Common myeloid progenitor, CD34-positive (primary cell): Measurements from ENCODE around the gene MAGIX.
A peak's percentile ranks its signal among the peaks of the same experiment; 100 is the strongest.

Source experiments
- CTCF ChIA-PET: fragments of 350-600 bp; sonication (Branson Sonifier 250); formaldehyde crosslinking; loops from one replicate; lab custom pipeline; 2021; ENCODE audit warnings: antibody characterized with exemption; lab: Charles Lee
- POLR2A ChIA-PET: fragments of 350-600 bp; sonication (Branson Sonifier 250); formaldehyde crosslinking; loops from one replicate; lab custom pipeline; 2021; ENCODE audit warnings: antibody characterized with exemption; lab: Charles Lee
- DNase-seq, 3 donors: peaks; one replicate each; pipeline versions ENCODE4 v3.0.0 to v3.0.0-alpha.2; 2013
- H3K27ac ChIP-seq, 2 experiments: 1 replicate in 1 of 2; 2 replicates in 1 of 2; pipeline ENCODE4 v1.7.0; 2013; ENCODE audit warnings: inconsistent platforms in 2 of 2, low read length in 2 of 2, mild to moderate bottlenecking in 2 of 2, low read depth in 1 of 2, moderate library complexity in 1 of 2; ENCODE audit not compliant: severe bottlenecking in 2 of 2, insufficient read depth in 1 of 2, poor library complexity in 1 of 2
- H3K27me3 ChIP-seq, 5 experiments: replicated peaks in 2 of 5; 1 replicate in 3 of 5; 2 replicates in 2 of 5; pipeline versions ENCODE4 v1.6.1 to v1.7.0; 2013; ENCODE audit warnings: low read length in 4 of 5, mild to moderate bottlenecking in 2 of 5, moderate library complexity in 2 of 5, inconsistent platforms in 1 of 5; ENCODE audit not compliant: insufficient read depth in 5 of 5, control insufficient read depth in 4 of 5
- H3K36me3 ChIP-seq, 4 experiments: 1 replicate in 2 of 4; 2 replicates in 2 of 4; pipeline versions ENCODE4 v1.6.1 to v1.7.0; 2013; ENCODE audit warnings: low read length in 3 of 4, control low read depth in 1 of 4, mild to moderate bottlenecking in 1 of 4; ENCODE audit not compliant: control insufficient read depth in 4 of 4, insufficient read depth in 4 of 4
- H3K4me1 ChIP-seq, 4 experiments: 1 replicate in 3 of 4; 2 replicates in 1 of 4; pipeline versions ENCODE4 v1.6.1 to v1.7.1; 2013; ENCODE audit warnings: low read length in 3 of 4, mild to moderate bottlenecking in 3 of 4, control low read depth in 1 of 4, inconsistent platforms in 1 of 4, moderate library complexity in 1 of 4; ENCODE audit not compliant: control insufficient read depth in 4 of 4, insufficient read depth in 4 of 4; ENCODE audit errors: control extremely low read depth in 1 of 4
- H3K4me3 ChIP-seq, 7 experiments: 1 replicate in 4 of 7; 2 replicates in 3 of 7; pipeline versions ENCODE4 v1.5.1 to v1.7.0; 2013; ENCODE audit warnings: mild to moderate bottlenecking in 7 of 7, low read length in 6 of 7, moderate library complexity in 6 of 7, inconsistent platforms in 2 of 7, low read depth in 2 of 7, control low read depth in 1 of 7; ENCODE audit not compliant: insufficient read depth in 4 of 7, control insufficient read depth in 1 of 7; ENCODE audit errors: extremely low read depth in 1 of 7
- H3K9me3 ChIP-seq, 5 experiments: 1 replicate in 4 of 5; 2 replicates in 1 of 5; pipeline versions ENCODE4 v1.6.1 to v1.7.1; 2013; ENCODE audit warnings: low read length in 4 of 5, mild to moderate bottlenecking in 2 of 5, inconsistent platforms in 1 of 5, low read depth in 1 of 5, moderate library complexity in 1 of 5; ENCODE audit not compliant: control insufficient read depth in 4 of 5, insufficient read depth in 2 of 5; ENCODE audit errors: control extremely low read depth in 1 of 5
- WGBS: methylation state at CpG from one replicate; pipeline ENCODE4 v1.1.5; 2013; ENCODE audit not compliant: insufficient coverage; 5-methylcytosine and 5-hydroxymethylcytosine counted together

MAGIX gene

GRCh38 chrX:49165901-49166881, 3.6 kb downstream of the MAGIX start:
- WGBS = 38% methylated on average over 38 of the region's 61 CpGs
- H3K9me3 ChIP-seq = peaks cover 0 to 3% (median 0%) of the 10 kb centered on the region in 5 experiments
- no peaks in the 10 kb centered on the region for H3K36me3 ChIP-seq
- peak overlapping the region; percentile 74 to 92 for H3K27ac ChIP-seq
- peak overlapping the region; percentile 25 to 69 (median 51) for H3K4me3 ChIP-seq
- DNase-seq = peak; percentile 85 to 94 (median 91)
- H3K4me1 ChIP-seq = peaks cover 6 to 60% (median 40%) of the 10 kb centered on the region in 4 experiments
- CTCF ChIA-PET = interaction anchor here (0.7 to 5.2 kb wide), 10 partner anchors 11 to 85 kb away, joined by 3 to 27 read pairs (median 6); no protein-coding TSS in a partner anchor
- no peaks in the 10 kb centered on the region for H3K27me3 ChIP-seq
- POLR2A ChIA-PET = interaction anchor here (0.6 to 2.1 kb wide), 11 partner anchors 9 to 268 kb away, joined by 3 to 10 read pairs (median 4); partner anchors contain the start of genes GRIPAP1, PQBP1 and TIMM17B

- Histone ChIP-seq H3K27ac (peak overlapping the region; percentile 74 to 92), H3K9me3 (peaks cover 0 to 8% (median 0%) of the 10 kb centered on the region in 5 experiments), H3K4me1 (peaks cover 6 to 65% (median 41%) of the 10 kb centered on the region in 4 experiments), H3K27me3 (no peaks in the 10 kb centered on the region), H3K36me3 (no peaks in the 10 kb centered on the region), H3K4me3 (peak overlapping the region in 6 of 7 experiments; percentile 44 to 69 (median 51))
- POLR2A ChIA-PET = interaction anchor here (0.6 to 2.1 kb wide), 12 partner anchors 8 to 269 kb away, joined by 3 to 10 read pairs (median 4); partner anchors contain the start of genes GRIPAP1, PQBP1 and TIMM17B
- 40% methylated on average over 33 of the region's 35 CpGs for WGBS
- CTCF ChIA-PET = interaction anchor here (0.7 to 5.2 kb wide), 12 partner anchors 8 to 212 kb away, joined by 3 to 27 read pairs (median 4); no protein-coding TSS in a partner anchor
- DNase-seq = peak; percentile 92 to 97 (median 97)
Measured at GRCh38 chrX:49166914-49167739, 4.6 kb downstream of the MAGIX start.

- H3K4me3 ChIP-seq = peak overlapping the region in 6 of 7 experiments; percentile 19 to 69 (median 44)
- CTCF ChIA-PET = interaction anchor here (1.0 to 5.2 kb wide), 8 partner anchors 9 to 213 kb away, joined by 3 to 27 read pairs (median 5); no protein-coding TSS in a partner anchor
- no peaks in the 10 kb centered on the region for H3K36me3 ChIP-seq
- no peak for DNase-seq
- peak overlapping the region; percentile 74 to 92 for H3K27ac ChIP-seq
- POLR2A ChIA-PET = interaction anchor here (0.8 to 2.1 kb wide), 5 partner anchors 8 to 166 kb away, joined by 5 to 10 read pairs (median 6); partner anchors contain the start of gene GRIPAP1
- WGBS = 64% methylated on average over 3 of the region's 3 CpGs
- H3K27me3 ChIP-seq = no peaks in the 10 kb centered on the region
- peaks cover 0 to 8% (median 0%) of the 10 kb centered on the region in 5 experiments for H3K9me3 ChIP-seq
- peaks cover 6 to 66% (median 44%) of the 10 kb centered on the region in 4 experiments for H3K4me1 ChIP-seq
Measured at GRCh38 chrX:49167740-49168108, 5.2 kb downstream of the MAGIX start.

- ChIA-PET POLR2A (interaction anchor here (0.6 to 0.7 kb wide), 2 partner anchors 10 to 23 kb away, joined by 3 read pairs; no protein-coding TSS in a partner anchor), CTCF (no interaction called here)
- peaks cover 0 to 28% (median 6%) of the 10 kb centered on the region in 4 experiments for H3K36me3 ChIP-seq
- peak within 1 kb of the TSS; percentile 39 to 82 (median 69) for H3K4me3 ChIP-seq
- H3K27me3 ChIP-seq = no peaks in the 10 kb centered on the region
- 58% methylated on average over 29 of the region's 46 CpGs for WGBS
- DNase-seq = peak in 2 of 3 donors; percentile 48 to 68
- H3K4me1 ChIP-seq = peaks cover 9 to 60% (median 33%) of the 10 kb centered on the region in 4 experiments
- H3K27ac ChIP-seq = peak within 1 kb of the TSS; percentile 2 to 66
- H3K9me3 ChIP-seq = peaks cover 0 to 5% (median 0%) of the 10 kb centered on the region in 5 experiments
Measured at GRCh38 chrX:49171752-49172279, 9.3 kb downstream of the MAGIX start, which contains the start of gene PLP2. Gene PLP2 (plus strand): TSS chrX:49171898. CDS start chrX:49172001, 103 bp downstream.

- peak in 2 of 3 donors; percentile 70 to 75 for DNase-seq
- H3K4me3 ChIP-seq = peak overlapping the region in 6 of 7 experiments; percentile 39 to 82 (median 73)
Measured at GRCh38 chrX:49172280-49172780, 9.8 kb downstream of the MAGIX start.

More at GRCh38 chrX:49172280-49172780, 9.8 kb downstream of the MAGIX start:
- Histone ChIP-seq H3K36me3 (peaks cover 0 to 30% (median 6%) of the 10 kb centered on the region in 4 experiments), H3K4me1 (peaks cover 9 to 60% (median 34%) of the 10 kb centered on the region in 4 experiments), H3K9me3 (peaks cover 0 to 5% (median 0%) of the 10 kb centered on the region in 5 experiments), H3K27me3 (no peaks in the 10 kb centered on the region), H3K27ac (peak overlapping the region; percentile 2 to 66)
- ChIA-PET POLR2A (interaction anchor here (0.6 to 0.9 kb wide), 2 partner anchors 9 to 14 kb away, joined by 3 read pairs; no protein-coding TSS in a partner anchor), CTCF (interaction anchor here (1.2 kb wide), 1 partner anchor 15 kb away, joined by 6 read pairs; no protein-coding TSS in a partner anchor)
- WGBS = 45% methylated on average over 35 of the region's 37 CpGs
